Natural killer cell (primary cell): ENCODE results near the gene TMEM255A. TPM values are rescaled to one million over a fixed set of nuclear protein-coding genes. Genes with fewer than 3 reads are reported as not detected.

ENCODE experiments used
- ATAC-seq, 3 donors: fragments of 150-1000 bp in 2 of 3; fragments of 200-7000 bp in 1 of 3; cut with Tn5 transposase; 1 replicate in 1 of 3; 2 replicates in 2 of 3; pipeline ENCODE4 v1.10.0; 2021; ENCODE audit warnings: mild to moderate bottlenecking in 2 of 3, moderate library complexity in 2 of 3
- DNase-seq, 2 donors: peaks; one replicate each; pipeline versions ENCODE4 v3.0.0 to v3.0.0-alpha.2; 2013 to 2021; ENCODE audit warnings: mixed read lengths in 1 of 2
- H3K27ac ChIP-seq: one replicate; pipeline ENCODE4 v1.5.1; 2013; ENCODE audit warnings: mild to moderate bottlenecking, low read length
- H3K27me3 ChIP-seq: one replicate; pipeline ENCODE4 v1.6.1; 2013; ENCODE audit warnings: low read length; ENCODE audit not compliant: control insufficient read depth, insufficient read depth
- H3K36me3 ChIP-seq: one replicate; pipeline ENCODE4 v1.6.1; 2013; ENCODE audit warnings: low read length; ENCODE audit not compliant: control insufficient read depth, insufficient read depth
- H3K4me1 ChIP-seq: one replicate; pipeline ENCODE4 v1.6.1; 2013; ENCODE audit warnings: low read length; ENCODE audit not compliant: control insufficient read depth, insufficient read depth
- H3K4me3 ChIP-seq: one replicate; pipeline ENCODE4 v1.5.1; 2013; ENCODE audit warnings: low read length
- H3K9me3 ChIP-seq: one replicate; pipeline ENCODE4 v1.6.1; 2013; ENCODE audit warnings: low read length; ENCODE audit not compliant: control insufficient read depth, insufficient read depth
- H3K27ac Mint-ChIP-seq, 2 donors: one replicate each; pipeline ENCODE4 v1.8.0; 2022; ENCODE audit warnings: mild to moderate bottlenecking in 2 of 2, mixed read lengths in 2 of 2, moderate library complexity in 1 of 2
- H3K27me3 Mint-ChIP-seq, 2 donors: one replicate each; pipeline ENCODE4 v1.8.0; 2022; ENCODE audit warnings: low read depth in 2 of 2, mixed read lengths in 2 of 2
- H3K36me3 Mint-ChIP-seq: one replicate; pipeline ENCODE4 v1.8.0; 2022; ENCODE audit warnings: mixed read lengths
- H3K4me1 Mint-ChIP-seq, 2 donors: one replicate each; pipeline ENCODE4 v1.8.0; 2022; ENCODE audit warnings: mixed read lengths in 2 of 2
- H3K4me3 Mint-ChIP-seq: one replicate; pipeline ENCODE4 v1.8.0; 2022; ENCODE audit warnings: mild to moderate bottlenecking, moderate library complexity, mixed read lengths
- H3K9me3 Mint-ChIP-seq, 2 donors: one replicate each; pipeline ENCODE4 v1.8.0; 2022; ENCODE audit warnings: mixed read lengths in 2 of 2
- whole genome bisulfite sequencing: methylation state at CpG from one replicate; pipeline ENCODE4 v1.1.7; 2013; ENCODE audit warnings: missing lambda C conversion rate; ENCODE audit not compliant: insufficient coverage; 5-methylcytosine and 5-hydroxymethylcytosine counted together
- intact Hi-C: fragments of 100-400 bp; cut with micrococcal nuclease; formaldehyde crosslinking; loops from one replicate; pipeline ENCODE4 v1.14.2; 2022
- total RNA-seq, 4 donors: library from RNA; stranded (reverse); fragments of 120-200 nt in 1 of 4; gene quantifications; one replicate each; pipeline versions ENCODE4 v1.2.3 to v1.2.4, GENCODE V29; 2013 to 2022
- TF ChIP-seq, protein P1 (sequence below): fragments of 200-600 bp; IDR thresholded peaks from one replicate; pipeline ENCODE4 v1.8.0; 2022; ENCODE audit warnings: antibody characterized with exemption

The TMEM255A gene
- total RNA-seq, 3 donors from 2014 or later (not counting 1 experiment from before 2014, with no cell fraction given), result 0.66 to 1.5 (median 1.4) TPM

DNA sequence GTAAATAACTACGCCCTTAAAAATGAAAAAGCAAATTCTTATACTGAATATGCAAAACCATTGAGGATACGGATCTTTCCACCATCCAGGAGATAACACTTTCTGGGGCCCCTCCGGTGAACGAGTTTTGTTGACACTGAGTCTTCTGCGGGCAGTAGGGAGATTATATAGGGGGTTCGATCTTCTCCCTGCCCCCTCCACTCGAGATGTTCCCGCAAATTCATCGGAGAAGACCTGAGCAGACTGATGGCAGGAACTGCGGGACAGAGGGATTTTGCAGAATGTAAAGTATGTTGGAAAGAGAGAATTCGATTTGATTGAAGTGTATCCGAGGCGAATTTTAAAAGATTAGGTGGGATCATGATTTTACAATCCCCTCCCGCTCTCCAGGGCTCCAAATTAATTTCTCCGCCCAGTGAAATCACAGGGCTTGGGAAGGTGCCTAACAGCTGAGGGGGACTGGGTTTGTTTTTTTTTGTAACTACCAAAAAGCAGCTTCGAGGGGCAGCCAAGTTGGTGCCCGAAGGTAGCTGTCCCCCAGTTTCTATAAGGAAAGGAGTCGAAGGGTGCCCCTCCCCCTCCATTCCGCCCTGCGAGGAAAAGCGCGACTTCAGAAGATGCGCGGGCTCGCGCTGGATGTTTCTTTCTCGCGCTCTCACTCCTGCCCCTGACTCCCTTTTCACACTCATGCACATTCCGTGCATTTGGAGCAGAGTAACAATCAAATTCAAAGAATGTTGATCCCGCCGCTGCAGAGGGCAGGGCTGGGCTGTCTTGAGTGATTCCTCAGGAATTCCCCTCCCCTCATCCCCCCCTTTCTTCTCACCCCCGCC lies 1.2 kb downstream of the TMEM255A start:
- peaks cover 8 to 32% of the 10 kb centered on the region in 2 donors for H3K27me3 Mint-ChIP-seq
- peaks cover 44% of the 10 kb centered on the region for H3K4me1 ChIP-seq

DNA sequence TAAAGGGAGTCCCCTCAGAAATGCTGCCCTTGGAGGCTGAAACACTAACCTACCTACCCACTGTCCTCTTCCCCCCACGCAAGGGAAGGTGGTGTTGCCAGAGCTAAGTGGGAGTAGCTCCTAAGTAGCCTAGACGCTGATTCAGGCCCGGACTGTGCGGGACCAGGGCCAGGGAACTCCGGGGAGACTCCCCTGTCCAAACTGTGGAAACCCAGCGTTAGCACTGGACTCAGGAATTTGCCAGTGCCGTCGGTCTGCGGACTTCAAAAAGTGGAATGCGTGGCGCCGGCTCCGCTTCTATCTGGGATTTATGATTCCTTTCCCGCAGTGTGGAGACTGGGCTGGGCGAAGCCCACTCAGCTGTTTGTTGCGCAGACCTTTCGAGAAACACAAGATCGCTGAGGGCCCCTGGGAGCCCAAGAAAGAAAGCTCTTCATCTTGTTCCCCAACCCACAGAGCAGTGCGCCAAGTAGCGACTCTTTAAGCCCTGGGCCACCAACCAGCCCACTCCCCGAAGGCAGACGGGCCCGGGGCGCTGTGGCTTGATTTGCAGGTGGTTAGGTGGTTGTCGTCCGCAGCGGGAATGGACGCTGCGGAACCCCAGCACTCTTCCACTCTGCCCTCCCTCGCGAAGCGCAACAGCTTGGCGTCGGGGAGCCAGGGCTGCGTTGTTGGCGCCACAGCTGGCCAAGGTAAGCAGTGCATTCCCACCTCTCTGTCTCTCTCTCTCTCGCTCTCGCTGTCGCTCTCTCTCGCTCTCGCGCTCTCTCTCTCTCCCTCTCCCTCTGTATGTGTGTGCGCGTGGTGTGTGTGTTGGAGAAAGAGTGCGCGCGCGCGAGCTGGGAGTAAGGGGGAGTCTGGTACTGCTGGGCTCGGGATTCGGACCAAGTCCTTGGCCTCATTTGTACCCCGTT lies 2.0 kb downstream of the TMEM255A start:
- Mint-ChIP-seq H3K4me1 (peaks cover 34 to 42% of the 10 kb centered on the region in 2 donors), H3K9me3 (no peaks in the 10 kb centered on the region), H3K27ac (peak overlapping the region; percentile 88 to 93), H3K36me3 (no peaks in the 10 kb centered on the region), H3K27me3 (peaks cover 8 to 26% of the 10 kb centered on the region in 2 donors), H3K4me3 (peak overlapping the region; percentile 86)
- H3K4me3 ChIP-seq, result peak overlapping the region; percentile 45
- DNase-seq (peak; percentile 64 to 85), ATAC-seq (peak; percentile 94 to 95 (median 94))
- intact Hi-C loops, result loop anchor here (1.0 kb wide), 1 partner anchor 59 kb away; the partner anchor contains the start of gene ZBTB33
- peaks cover 45% of the 10 kb centered on the region for H3K4me1 ChIP-seq
- peaks cover 5% of the 10 kb centered on the region for H3K27me3 ChIP-seq
- WGBS, result 8% methylated on average over 34 of the region's 52 CpGs
- no peaks in the 10 kb centered on the region for H3K9me3 ChIP-seq
- peak overlapping the region; percentile 31 for H3K27ac ChIP-seq
- no peaks in the 10 kb centered on the region for H3K36me3 ChIP-seq
- TF ChIP-seq, protein P1, sequence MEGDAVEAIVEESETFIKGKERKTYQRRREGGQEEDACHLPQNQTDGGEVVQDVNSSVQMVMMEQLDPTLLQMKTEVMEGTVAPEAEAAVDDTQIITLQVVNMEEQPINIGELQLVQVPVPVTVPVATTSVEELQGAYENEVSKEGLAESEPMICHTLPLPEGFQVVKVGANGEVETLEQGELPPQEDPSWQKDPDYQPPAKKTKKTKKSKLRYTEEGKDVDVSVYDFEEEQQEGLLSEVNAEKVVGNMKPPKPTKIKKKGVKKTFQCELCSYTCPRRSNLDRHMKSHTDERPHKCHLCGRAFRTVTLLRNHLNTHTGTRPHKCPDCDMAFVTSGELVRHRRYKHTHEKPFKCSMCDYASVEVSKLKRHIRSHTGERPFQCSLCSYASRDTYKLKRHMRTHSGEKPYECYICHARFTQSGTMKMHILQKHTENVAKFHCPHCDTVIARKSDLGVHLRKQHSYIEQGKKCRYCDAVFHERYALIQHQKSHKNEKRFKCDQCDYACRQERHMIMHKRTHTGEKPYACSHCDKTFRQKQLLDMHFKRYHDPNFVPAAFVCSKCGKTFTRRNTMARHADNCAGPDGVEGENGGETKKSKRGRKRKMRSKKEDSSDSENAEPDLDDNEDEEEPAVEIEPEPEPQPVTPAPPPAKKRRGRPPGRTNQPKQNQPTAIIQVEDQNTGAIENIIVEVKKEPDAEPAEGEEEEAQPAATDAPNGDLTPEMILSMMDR, result peak; percentile 55

More for the DNA sequence above, 1.2 kb downstream of the TMEM255A start:
- no peaks in the 10 kb centered on the region for H3K36me3 Mint-ChIP-seq
- Histone ChIP-seq H3K27me3 (peaks cover 5% of the 10 kb centered on the region), H3K4me3 (peak overlapping the region; percentile 45), H3K36me3 (no peaks in the 10 kb centered on the region), H3K27ac (no peak overlapping the region), H3K9me3 (no peaks in the 10 kb centered on the region)
- under 1% methylated on average over 17 of the region's 32 CpGs for WGBS
- TF ChIP-seq, protein P1, result no peak
- H3K9me3 Mint-ChIP-seq, result no peaks in the 10 kb centered on the region
- DNase-seq, result peak in 1 of 2 donors; percentile 50
- peak overlapping the region; percentile 88 to 93 for H3K27ac Mint-ChIP-seq
- peak overlapping the region; percentile 86 for H3K4me3 Mint-ChIP-seq
- intact Hi-C loops, result loop anchor here (1.0 kb wide), 1 partner anchor 60 kb away; the partner anchor contains the start of gene ZBTB33
- ATAC-seq, result no peak
- peaks cover 34 to 42% of the 10 kb centered on the region in 2 donors for H3K4me1 Mint-ChIP-seq

DNA sequence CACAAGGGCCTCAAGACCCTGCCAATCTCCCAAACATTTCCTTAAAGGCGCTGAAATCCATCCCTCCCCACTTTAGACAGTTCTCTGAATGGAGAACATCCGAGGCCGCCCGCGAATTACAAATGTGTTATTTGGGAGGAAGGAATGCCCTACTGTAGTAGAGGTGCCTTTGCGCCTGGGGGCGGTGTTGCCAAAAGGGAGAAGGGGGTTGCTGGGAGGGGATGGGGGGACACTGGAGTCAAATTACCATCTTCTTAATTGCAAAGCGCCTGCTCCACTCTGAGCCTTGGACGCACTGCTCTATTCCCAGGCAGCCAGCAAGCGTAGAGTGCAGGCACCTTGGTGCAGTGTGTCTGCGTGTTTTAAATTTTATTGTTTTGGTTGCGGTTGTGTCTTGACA lies 2.7 kb downstream of the TMEM255A start:
- no peak overlapping the region for H3K27ac ChIP-seq
- no peaks in the 10 kb centered on the region for H3K36me3 ChIP-seq
- peaks cover 34 to 42% of the 10 kb centered on the region in 2 donors for H3K4me1 Mint-ChIP-seq
- H3K27me3 Mint-ChIP-seq, result peaks cover 5 to 23% of the 10 kb centered on the region in 2 donors
- peaks cover 50% of the 10 kb centered on the region for H3K4me1 ChIP-seq
- intact Hi-C loops, result no loop called here
- WGBS, result 54% methylated on average over 5 of the region's 12 CpGs
- H3K27me3 ChIP-seq, result peaks cover 5% of the 10 kb centered on the region
- no peak overlapping the region for H3K4me3 ChIP-seq
- ATAC-seq, result no peak
- no peaks in the 10 kb centered on the region for H3K9me3 ChIP-seq
- H3K9me3 Mint-ChIP-seq, result no peaks in the 10 kb centered on the region
- H3K4me3 Mint-ChIP-seq, result peak overlapping the region; percentile 9
- TF ChIP-seq, protein P1, result no peak
- H3K27ac Mint-ChIP-seq, result no peak overlapping the region
- no peaks in the 10 kb centered on the region for H3K36me3 Mint-ChIP-seq
- DNase-seq, result peak in 1 of 2 donors; percentile 4
